HepG2 (cell line): ENCODE data around the gene TYW1. TPM values are rescaled to one million over a fixed set of nuclear protein-coding genes. Genes with fewer than 3 reads are reported as not detected.
"Not testable (repeated sequence)": the region's sequence is repeated elsewhere in the genome, so short reads cannot be mapped to it uniquely, and the experiment has no call there.

Experiments
- ATAC-seq: fragments of 200-7000 bp; cut with Tn5 transposase; 3 replicates; pipeline ENCODE4 v1.9.1; 2020; ENCODE audit warnings: mild to moderate bottlenecking, moderate library complexity
- BruUV-seq: library from RNA; stranded (reverse); fragments of 400-500 nt; replicated peaks from 2 replicates; lab custom pipeline; 2021; lab: Mats Ljungman, UMichigan
- CTCF ChIA-PET: fragments of 300-600 bp; formaldehyde crosslinking; extraction: SDS; loops from one replicate; lab custom pipeline; 2021; ENCODE audit warnings: low total read pairs, inconsistent platforms, low intra/inter-chr PET ratio; lab: Yijun Ruan, JAX
- POLR2A ChIA-PET: fragments of 350-600 bp; sonication (Branson Sonifier 250); formaldehyde crosslinking; loops from one replicate; lab custom pipeline; 2020; ENCODE audit warnings: antibody characterized with exemption, inconsistent platforms; lab: Yijun Ruan, JAX
- DNase-seq: peaks from one replicate; pipeline ENCODE4 v3.0.0-alpha.2; 2015; ENCODE audit warnings: low spot score
- FAIRE-seq: peaks from 3 replicates; lab custom pipeline; 2011; peaks lifted over from hg19 to GRCh38; lab: Jason Lieb, UNC
- H2AFZ ChIP-seq: one replicate; pipeline ENCODE4 v1.6.1; 2011; ENCODE audit warnings: low read length, inconsistent platforms
- H3K27ac ChIP-seq: fragments of 300-600 bp; 3 replicates; pipeline ENCODE4 v1.8.0; 2011; ENCODE audit warnings: mixed run types, mild to moderate bottlenecking, mixed read lengths, low read length, inconsistent platforms; ENCODE audit not compliant: insufficient read depth; ENCODE audit errors: extremely low read length
- H3K27me3 ChIP-seq, 2 experiments: fragments of 200-600 bp in 1 of 2; 2 replicates in 1 of 2; 3 replicates in 1 of 2; pipeline versions ENCODE4 v1.6.0 to v1.8.0; 2011; ENCODE audit warnings: low read length in 2 of 2, mild to moderate bottlenecking in 2 of 2, moderate library complexity in 2 of 2, inconsistent platforms in 1 of 2; ENCODE audit not compliant: insufficient read depth in 2 of 2, control insufficient read depth in 1 of 2
- H3K36me3 ChIP-seq, 2 experiments: fragments of 200-600 bp in 1 of 2; replicated peaks in 1 of 2; 2 replicates in 1 of 2; 3 replicates in 1 of 2; pipeline versions ENCODE4 v1.5.1 to v1.8.0; 2011; ENCODE audit warnings: low read length in 2 of 2, inconsistent platforms in 1 of 2; ENCODE audit not compliant: insufficient read depth in 2 of 2, control insufficient read depth in 1 of 2
- H3K4me1 ChIP-seq: 2 replicates; pipeline ENCODE4 v1.5.1; 2012; ENCODE audit warnings: low read length, inconsistent platforms; ENCODE audit not compliant: insufficient read depth
- H3K4me2 ChIP-seq: 2 replicates; pipeline ENCODE4 v1.6.0; 2011; ENCODE audit warnings: low read depth, low read length, inconsistent platforms
- H3K4me3 ChIP-seq, 3 experiments: fragments of 200-600 bp in 1 of 3; sonication (generic), shearing (Covaris generic) in 1 of 3; replicated peaks in 1 of 3; 2 replicates each; pipeline ENCODE4 v1.5.1; 2011 to 2016; ENCODE audit warnings: low read length in 3 of 3, inconsistent platforms in 2 of 3, low read depth in 2 of 3, mild to moderate bottlenecking in 2 of 3, control low read depth in 1 of 3, mixed read lengths in 1 of 3; ENCODE audit not compliant: insufficient read depth in 1 of 3
- H3K79me2 ChIP-seq: one replicate; pipeline ENCODE4 v1.6.1; 2011; ENCODE audit warnings: low read length, inconsistent platforms; ENCODE audit not compliant: insufficient read depth
- H3K9ac ChIP-seq: 2 replicates; pipeline ENCODE4 v1.6.0; 2011; ENCODE audit warnings: mild to moderate bottlenecking, low read depth, low read length, inconsistent platforms; ENCODE audit not compliant: insufficient read depth
- H3K9me3 ChIP-seq: 2 replicates; pipeline ENCODE4 v1.5.1; 2012; ENCODE audit warnings: mild to moderate bottlenecking, low read length
- H4K20me1 ChIP-seq: 2 replicates; pipeline ENCODE4 v1.6.0; 2011; ENCODE audit warnings: inconsistent platforms, mild to moderate bottlenecking, low read length, moderate library complexity; ENCODE audit not compliant: insufficient read depth
- HNF4A ChIP-seq: sonication (generic); formaldehyde crosslinking; IDR thresholded peaks from 2 replicates; pipeline ENCODE4 v1.4.0; 2020; ENCODE audit warnings: missing genetic modification reagents
- NR2F6 ChIP-seq, 2 experiments: IDR thresholded peaks; 2 replicates each; pipeline ENCODE4 v1.6.1; 2016; ENCODE audit warnings: antibody characterized with exemption in 1 of 2, mild to moderate bottlenecking in 1 of 2
- WGBS: methylation state at CpG from one replicate; pipeline ENCODE4 v1.1.6; 2017; ENCODE audit warnings: low lambda C conversion rate; 5-methylcytosine and 5-hydroxymethylcytosine counted together
- in situ Hi-C: cut with HindIII; loops from 2 replicates; pipeline ENCODE4 v1.10.0; 2017; ENCODE audit warnings: low pct_unique_long_range_greater_than_20kb; ENCODE audit not compliant: extremely low pct_ligation_motif_present
- intact Hi-C: fragments of 100-400 bp; cut with micrococcal nuclease; formaldehyde crosslinking; loops from one replicate; pipeline ENCODE4 v1.10.0; 2022; ENCODE audit not compliant: unreplicated experiment
- polyA plus RNA-seq, 8 experiments: library from polyadenylated mRNA; depleted of rRNA in 3 of 8; stranded (reverse) in 7 of 8; unstranded in 1 of 8; fragments of >200 nt; fragmentation: Illumina TruSeq in 4 of 8; extraction: Trizol in 4 of 8; gene quantifications; 2 replicates each; pipeline versions ENCODE4 v1.2.1 to v1.2.3, GENCODE V29; 2011 to 2016; ENCODE audit warnings: low read depth in 4 of 8, missing spikeins in 1 of 8, mixed read lengths in 1 of 8; ENCODE audit not compliant: insufficient read depth in 1 of 8
- total RNA-seq, 5 experiments: library from RNA; depleted of rRNA; stranded (reverse); fragments of >200 nt; fragmentation: Illumina TruSeq; extraction: Trizol; gene quantifications; 2 replicates each; pipeline ENCODE4 v1.2.3, GENCODE V29; 2016; ENCODE audit warnings: low read depth in 1 of 5

TYW1 gene
- total and polyA plus RNA-seq, 2 of the 13 experiments (the other 11 are each of a cell fraction or from before 2014, with no cell fraction given), result 8.6 to 17.6 TPM

- in situ Hi-C loops, intact Hi-C loops: not testable (repeated sequence)
Measured at GRCh38 chr7:67046819-67047218, 50.2 kb downstream of the TYW1 start.

GRCh38 chr7:67049908-67050307 is 53.3 kb downstream of the TYW1 start:
- BruUV-seq, H4K20me1 ChIP-seq, intact Hi-C loops, CTCF ChIA-PET, H2AFZ ChIP-seq, H3K27ac ChIP-seq, H3K79me2 ChIP-seq, in situ Hi-C loops, H3K4me2 ChIP-seq, H3K9me3 ChIP-seq, H3K27me3 ChIP-seq, H3K4me3 ChIP-seq, POLR2A ChIA-PET, H3K9ac ChIP-seq, FAIRE-seq, ATAC-seq, H3K36me3 ChIP-seq, DNase-seq: not testable (repeated sequence)
- 94% methylated on average over 2 of the region's 2 CpGs for WGBS
- H3K4me1 ChIP-seq, result peaks cover 10% of the 10 kb centered on the region

More at GRCh38 chr7:67046819-67047218, 50.2 kb downstream of the TYW1 start:
- H3K4me1 ChIP-seq, result peaks cover 10% of the 10 kb centered on the region
- H3K27ac ChIP-seq; H3K4me2 ChIP-seq; H3K9me3 ChIP-seq; H3K27me3 ChIP-seq; H3K4me3 ChIP-seq; POLR2A ChIA-PET; H3K9ac ChIP-seq; H4K20me1 ChIP-seq; BruUV-seq; DNase-seq; H2AFZ ChIP-seq; H3K79me2 ChIP-seq; H3K36me3 ChIP-seq; CTCF ChIA-PET; TF ChIP-seq NR2F6 (CRISPR knock-in tag; IDR thresholded peaks at IDR 0.05): not testable (repeated sequence)
- FAIRE-seq (peak; percentile 21), ATAC-seq (peak; percentile 41; the same call in 2 of the 3 replicates)
- TF ChIP-seq HNF4A, result peak; percentile 36
- 0 out of 2 replicates have a peak, but pooled peaks have one; percentile 16 for TF ChIP-seq NR2F6 (IDR thresholded peaks at IDR 0.05)
- WGBS, result 0% methylated on average over 1 of the region's 2 CpGs

- WGBS, result 99% methylated on average over 2 of the region's 2 CpGs
- H3K4me2 ChIP-seq, H3K4me3 ChIP-seq, H3K79me2 ChIP-seq, DNase-seq, H3K27me3 ChIP-seq, CTCF ChIA-PET, H3K9me3 ChIP-seq, intact Hi-C loops, H3K36me3 ChIP-seq, H4K20me1 ChIP-seq, POLR2A ChIA-PET, H3K27ac ChIP-seq, H2AFZ ChIP-seq, in situ Hi-C loops, ATAC-seq, H3K9ac ChIP-seq, FAIRE-seq, H3K4me1 ChIP-seq, BruUV-seq: not testable (repeated sequence)
Measured at GRCh38 chr7:67052161-67052560, 55.5 kb downstream of the TYW1 start.
